Thyroid gland (tissue), 4 donors: ENCODE results near the gene TCERG1L.

Experiments
- POLR2A ChIP-seq, 2 donors: fragments of 450-650 bp; IDR thresholded peaks; one replicate each; pipeline ENCODE4 v1.6.1; 2017; ENCODE audit warnings: antibody characterized with exemption in 2 of 2, mild to moderate bottlenecking in 2 of 2, moderate library complexity in 1 of 2
- TF ChIP-seq, protein P1 (sequence below), 6 experiments: fragments of 200-600 bp in 3 of 6; fragments of 450-650 bp in 3 of 6; sonication (generic) in 3 of 6; IDR thresholded peaks; one replicate each; pipeline ENCODE4 v1.5.1; 2016 to 2019; ENCODE audit warnings: antibody characterized with exemption in 6 of 6, mild to moderate bottlenecking in 2 of 6, inconsistent platforms in 1 of 6, moderate library complexity in 1 of 6

DNA sequence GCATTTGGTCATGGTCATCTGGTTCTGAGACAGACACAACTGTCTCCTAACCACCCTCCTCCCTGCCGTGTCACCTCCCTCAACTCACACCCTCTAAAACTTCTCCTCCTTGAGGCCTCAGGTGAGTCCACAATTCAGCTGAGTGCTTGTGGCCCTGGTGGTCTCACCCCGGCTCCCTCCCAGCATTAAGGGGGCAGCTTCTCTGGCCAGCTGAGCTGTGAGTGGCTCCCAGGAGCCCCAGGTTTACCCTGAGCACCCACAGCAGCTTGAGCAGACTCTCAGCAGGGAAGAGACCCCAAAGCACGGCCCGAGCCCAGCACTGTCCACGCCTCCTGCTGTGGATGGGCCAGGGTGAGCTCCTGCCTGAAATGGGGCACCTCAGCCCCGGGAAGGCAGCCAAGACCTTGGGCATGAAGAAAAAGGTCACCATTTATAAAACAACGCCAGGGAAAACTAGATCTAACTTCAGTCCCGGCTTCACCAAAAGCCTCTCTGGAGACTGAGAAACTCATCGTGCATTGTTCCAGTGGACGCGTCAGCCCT is 201.2 kb downstream of the TCERG1L start:
- TF ChIP-seq POLR2A (IDR thresholded peaks at IDR 0.05) = no peak
- TF ChIP-seq, protein P1, sequence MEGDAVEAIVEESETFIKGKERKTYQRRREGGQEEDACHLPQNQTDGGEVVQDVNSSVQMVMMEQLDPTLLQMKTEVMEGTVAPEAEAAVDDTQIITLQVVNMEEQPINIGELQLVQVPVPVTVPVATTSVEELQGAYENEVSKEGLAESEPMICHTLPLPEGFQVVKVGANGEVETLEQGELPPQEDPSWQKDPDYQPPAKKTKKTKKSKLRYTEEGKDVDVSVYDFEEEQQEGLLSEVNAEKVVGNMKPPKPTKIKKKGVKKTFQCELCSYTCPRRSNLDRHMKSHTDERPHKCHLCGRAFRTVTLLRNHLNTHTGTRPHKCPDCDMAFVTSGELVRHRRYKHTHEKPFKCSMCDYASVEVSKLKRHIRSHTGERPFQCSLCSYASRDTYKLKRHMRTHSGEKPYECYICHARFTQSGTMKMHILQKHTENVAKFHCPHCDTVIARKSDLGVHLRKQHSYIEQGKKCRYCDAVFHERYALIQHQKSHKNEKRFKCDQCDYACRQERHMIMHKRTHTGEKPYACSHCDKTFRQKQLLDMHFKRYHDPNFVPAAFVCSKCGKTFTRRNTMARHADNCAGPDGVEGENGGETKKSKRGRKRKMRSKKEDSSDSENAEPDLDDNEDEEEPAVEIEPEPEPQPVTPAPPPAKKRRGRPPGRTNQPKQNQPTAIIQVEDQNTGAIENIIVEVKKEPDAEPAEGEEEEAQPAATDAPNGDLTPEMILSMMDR (IDR thresholded peaks at IDR 0.05) = no peak
